Neural cell (in vitro differentiated cells): ENCODE results near the gene ULK3. TPM values are rescaled to one million over a fixed set of nuclear protein-coding genes. Genes with fewer than 3 reads are reported as not detected.
A peak's percentile ranks its signal among the peaks of the same experiment; 100 is the strongest.

Source experiments
- H2AFZ ChIP-seq: fragments of 200-600, 300-800 bp; sonication (generic), shearing (Covaris generic); 2 replicates; pipeline ENCODE4 v1.6.0; 2014; ENCODE audit warnings: low read depth, mild to moderate bottlenecking, antibody characterized with exemption, low read length, moderate library complexity
- H3F3A ChIP-seq: fragments of 200-600 bp; shearing (Covaris generic); 2 replicates; pipeline ENCODE4 v1.6.1; 2016; ENCODE audit warnings: mild to moderate bottlenecking, moderate library complexity, mixed read lengths, antibody characterized with exemption, low read length; ENCODE audit not compliant: insufficient read depth, poor library complexity, severe bottlenecking
- H3K27ac ChIP-seq: fragments of 200-600, 300-800 bp; sonication (generic), shearing (Covaris generic); 2 replicates; pipeline ENCODE4 v1.5.1; 2014; ENCODE audit warnings: mild to moderate bottlenecking, low read length, moderate library complexity
- H3K27me3 ChIP-seq: fragments of 300-800, 200-600 bp; sonication (generic), shearing (Covaris generic); 2 replicates; pipeline ENCODE4 v1.6.0; 2014; ENCODE audit warnings: mild to moderate bottlenecking, low read depth, low read length, moderate library complexity; ENCODE audit not compliant: insufficient read depth
- H3K36me3 ChIP-seq: fragments of 300-800, 200-600 bp; sonication (generic), shearing (Covaris generic); 2 replicates; pipeline ENCODE4 v1.5.1; 2014; ENCODE audit warnings: mild to moderate bottlenecking, antibody characterized with exemption, low read length, moderate library complexity; ENCODE audit not compliant: insufficient read depth
- H3K4me2 ChIP-seq: fragments of 300-800, 200-600 bp; sonication (generic), shearing (Covaris generic); 2 replicates; pipeline ENCODE4 v1.6.0; 2014; ENCODE audit warnings: mild to moderate bottlenecking, low read length
- H3K4me3 ChIP-seq: fragments of 300-800, 200-600 bp; sonication (generic), shearing (Covaris generic); 2 replicates; pipeline ENCODE4 v1.5.1; 2014; ENCODE audit warnings: mild to moderate bottlenecking, low read length, moderate library complexity
- H3K79me2 ChIP-seq: fragments of 200-600 bp; shearing (Covaris generic); replicated peaks from 2 replicates; pipeline ENCODE4 v1.6.0; 2014; ENCODE audit warnings: mild to moderate bottlenecking, low read length, moderate library complexity; ENCODE audit not compliant: insufficient read depth
- H3K9ac ChIP-seq: fragments of 300-800, 200-600 bp; sonication (generic), shearing (Covaris generic); 2 replicates; pipeline ENCODE4 v1.6.1; 2016; ENCODE audit warnings: mild to moderate bottlenecking, low read length, mixed read lengths
- H3K9me2 ChIP-seq: fragments of 200-600 bp; shearing (Covaris generic); 2 replicates; pipeline ENCODE4 v1.6.1; 2016; ENCODE audit warnings: mild to moderate bottlenecking, low read length, mixed read lengths; ENCODE audit not compliant: insufficient read depth
- H3K9me3 ChIP-seq: fragments of 200-600, 300-800 bp; sonication (generic), shearing (Covaris generic); 2 replicates; pipeline ENCODE4 v1.6.1; 2016; ENCODE audit warnings: mild to moderate bottlenecking, mixed run types, low read length, moderate library complexity, mixed read lengths
- H4K20me1 ChIP-seq: fragments of 200-600 bp; shearing (Covaris generic); 2 replicates; pipeline ENCODE4 v1.6.1; 2016; ENCODE audit warnings: mild to moderate bottlenecking, mixed run types; ENCODE audit not compliant: insufficient read depth
- CTCF ChIP-seq: fragments of 450-650 bp; IDR thresholded peaks from 2 replicates; pipeline ENCODE4 v1.5.1; 2014; ENCODE audit warnings: antibody characterized with exemption, mild to moderate bottlenecking, moderate library complexity; ENCODE audit not compliant: poor library complexity, severe bottlenecking
- EP300 ChIP-seq: fragments of 450-650 bp; conservative IDR thresholded peaks from 2 replicates; pipeline ENCODE4 v1.6.1; 2014; ENCODE audit warnings: antibody characterized with exemption, mild to moderate bottlenecking, moderate library complexity; ENCODE audit not compliant: poor library complexity, severe bottlenecking
- EZH2 ChIP-seq: fragments of 200-600, 300-800 bp; shearing (Covaris generic), sonication (generic); IDR thresholded peaks from 2 replicates; pipeline ENCODE4 v1.6.1; 2014; ENCODE audit warnings: antibody characterized with exemption, low read length, borderline replicate concordance, mild to moderate bottlenecking; ENCODE audit not compliant: insufficient read depth, poor library complexity, severe bottlenecking
- MXI1 ChIP-seq: fragments of 450-650 bp; conservative IDR thresholded peaks from 2 replicates; pipeline ENCODE4 v1.6.1; 2014; ENCODE audit warnings: antibody characterized with exemption, mild to moderate bottlenecking; ENCODE audit not compliant: poor library complexity, severe bottlenecking
- POLR2AphosphoS5 ChIP-seq: IDR thresholded peaks from 2 replicates; pipeline ENCODE4 v1.6.1; 2012
- RAD21 ChIP-seq: fragments of 450-650 bp; conservative IDR thresholded peaks from 2 replicates; pipeline ENCODE4 v1.6.1; 2014; ENCODE audit warnings: antibody characterized with exemption, mild to moderate bottlenecking, moderate library complexity
- REST ChIP-seq: IDR thresholded peaks from 2 replicates; pipeline ENCODE4 v1.6.1; 2012; ENCODE audit warnings: borderline replicate concordance
- SMC3 ChIP-seq: fragments of 450-650 bp; conservative IDR thresholded peaks from 2 replicates; pipeline ENCODE4 v1.6.1; 2014; ENCODE audit warnings: antibody characterized with exemption, mild to moderate bottlenecking, moderate library complexity; ENCODE audit not compliant: poor library complexity
- TAF1 ChIP-seq: IDR thresholded peaks from 2 replicates; pipeline ENCODE4 v1.6.1; 2012; ENCODE audit warnings: low read depth
- polyA plus RNA-seq: library from polyadenylated mRNA; depleted of rRNA; stranded (reverse); fragments of >200 nt; gene quantifications from 2 replicates; pipeline ENCODE4 v1.2.3, GENCODE V29; 2014

Gene ULK3
- polyA plus RNA-seq, 1 donor from 2014 or later: 193 TPM

GRCh38 chr15:74870436-74871215 lies 27.7 kb upstream of the ULK3 start:
- Histone ChIP-seq H3K27ac (no peak overlapping the region), H3K9me2 (no peaks in the 10 kb centered on the region), H3F3A (no peaks in the 10 kb centered on the region), H3K9ac (peak overlapping the region; percentile 29), H2AFZ (no peak overlapping the region), H3K4me3 (peak overlapping the region; percentile 39), H3K9me3 (no peaks in the 10 kb centered on the region), H4K20me1 (no peaks in the 10 kb centered on the region), H3K79me2 (peaks cover 23% of the 10 kb centered on the region), H3K4me2 (no peak overlapping the region), H3K36me3 (no peaks in the 10 kb centered on the region), H3K27me3 (no peaks in the 10 kb centered on the region)
- TF ChIP-seq EP300: no peak
- no peak for TF ChIP-seq SMC3
- no peak for TF ChIP-seq RAD21
- no peak for TF ChIP-seq MXI1
- no peak for TF ChIP-seq TAF1
- no peak for TF ChIP-seq EZH2
- no peak for TF ChIP-seq POLR2AphosphoS5
- TF ChIP-seq REST: no peak
- TF ChIP-seq CTCF: no peak

GRCh38 chr15:74869726-74870407 lies 26.9 kb upstream of the ULK3 start:
- Histone ChIP-seq H3K9ac (no peak overlapping the region), H3K27ac (no peak overlapping the region), H3K9me3 (no peaks in the 10 kb centered on the region), H3K9me2 (no peaks in the 10 kb centered on the region), H4K20me1 (no peaks in the 10 kb centered on the region), H3K4me3 (peak overlapping the region; percentile 39), H3K4me2 (no peak overlapping the region), H3F3A (no peaks in the 10 kb centered on the region), H3K79me2 (peaks cover 23% of the 10 kb centered on the region), H3K27me3 (no peaks in the 10 kb centered on the region), H2AFZ (no peak overlapping the region), H3K36me3 (no peaks in the 10 kb centered on the region)
- no peak for TF ChIP-seq REST
- TF ChIP-seq RAD21: no peak
- TF ChIP-seq SMC3: no peak
- no peak for TF ChIP-seq CTCF
- no peak for TF ChIP-seq EZH2
- TF ChIP-seq EP300: no peak
- no peak for TF ChIP-seq MXI1
- no peak for TF ChIP-seq POLR2AphosphoS5
- TF ChIP-seq TAF1: no peak
